ENCODE data around the gene KCNN1. TPM values are rescaled to one million over a fixed set of nuclear protein-coding genes. Genes with fewer than 3 reads are reported as not detected.

Gene KCNN1
- total and polyA plus RNA-seq, 2 of the 13 experiments (the other 11 are each of a cell fraction or from before 2014, with no cell fraction given): 0.04 TPM; not detected in 1

DNA sequence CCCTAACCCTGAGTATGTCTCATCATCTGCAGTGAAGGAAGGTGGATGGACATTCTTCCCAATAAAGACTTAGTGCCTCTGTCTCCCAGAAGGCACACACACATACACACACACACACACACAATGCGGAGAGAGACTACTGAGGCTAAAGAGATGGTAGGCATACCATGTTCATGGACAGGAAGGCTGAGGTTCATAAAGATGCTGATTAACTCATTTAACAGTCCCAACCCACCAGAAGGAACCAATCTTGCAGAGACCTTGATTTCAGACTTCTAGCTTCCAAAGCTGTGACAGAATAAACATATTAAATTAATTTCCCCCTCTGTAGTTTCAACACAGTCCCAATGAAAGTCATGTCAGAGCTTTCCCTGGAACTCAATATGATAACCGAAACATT, 74.1 kb downstream of the KCNN1 start (continued):
- TF ChIP-seq, protein P1, sequence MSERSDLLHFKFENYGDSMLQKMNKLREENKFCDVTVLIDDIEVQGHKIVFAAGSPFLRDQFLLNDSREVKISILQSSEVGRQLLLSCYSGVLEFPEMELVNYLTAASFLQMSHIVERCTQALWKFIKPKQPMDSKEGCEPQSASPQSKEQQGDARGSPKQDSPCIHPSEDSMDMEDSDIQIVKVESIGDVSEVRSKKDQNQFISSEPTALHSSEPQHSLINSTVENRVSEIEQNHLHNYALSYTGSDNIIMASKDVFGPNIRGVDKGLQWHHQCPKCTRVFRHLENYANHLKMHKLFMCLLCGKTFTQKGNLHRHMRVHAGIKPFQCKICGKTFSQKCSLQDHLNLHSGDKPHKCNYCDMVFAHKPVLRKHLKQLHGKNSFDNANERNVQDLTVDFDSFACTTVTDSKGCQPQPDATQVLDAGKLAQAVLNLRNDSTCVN (CRISPR knock-in tag; IDR thresholded peaks at IDR 0.05; ENCODE audit: borderline replicate concordance): no peak
- TF ChIP-seq, protein P2, sequence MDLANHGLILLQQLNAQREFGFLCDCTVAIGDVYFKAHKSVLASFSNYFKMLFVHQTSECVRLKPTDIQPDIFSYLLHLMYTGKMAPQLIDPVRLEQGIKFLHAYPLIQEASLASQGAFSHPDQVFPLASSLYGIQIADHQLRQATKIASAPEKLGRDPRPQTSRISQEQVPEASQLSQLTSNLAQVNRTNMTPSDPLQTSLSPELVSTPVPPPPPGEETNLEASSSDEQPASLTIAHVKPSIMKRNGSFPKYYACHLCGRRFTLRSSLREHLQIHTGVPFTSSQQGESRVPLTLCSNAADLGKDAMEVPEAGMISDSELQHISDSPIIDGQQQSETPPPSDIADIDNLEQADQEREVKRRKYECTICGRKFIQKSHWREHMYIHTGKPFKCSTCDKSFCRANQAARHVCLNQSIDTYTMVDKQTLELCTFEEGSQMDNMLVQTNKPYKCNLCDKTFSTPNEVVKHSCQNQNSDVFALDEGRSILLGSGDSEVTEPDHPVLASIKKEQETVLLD (CRISPR knock-in tag; IDR thresholded peaks at IDR 0.05; ENCODE audit: low read depth): no peak
- no peak for TF ChIP-seq ZNF564 (CRISPR knock-in tag; IDR thresholded peaks at IDR 0.05)

DNA sequence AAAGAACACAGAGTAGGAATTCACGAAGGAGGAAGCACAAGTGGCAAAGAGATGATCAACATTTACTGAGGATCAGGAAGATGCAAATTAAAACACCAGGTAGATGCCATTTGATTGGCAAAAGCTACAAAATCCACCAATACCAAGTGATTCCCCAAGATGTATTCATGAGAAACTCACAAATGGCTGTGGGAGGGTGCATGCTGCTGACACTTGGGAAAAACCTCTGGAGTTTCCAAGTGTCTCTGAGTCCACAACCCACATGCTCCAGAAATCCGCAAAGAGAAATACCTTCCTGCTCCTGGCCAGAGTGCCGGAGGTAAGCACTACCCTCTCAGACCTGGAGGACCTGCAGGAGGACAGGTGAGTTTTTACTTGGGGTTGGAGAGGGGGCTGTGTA, 76.8 kb downstream of the KCNN1 start:
- in situ Hi-C loops (cut with HindIII; ENCODE audit: extremely low pct_ligation_motif_present, low pct_unique_long_range_greater_than_20kb): no loop called here
- peaks cover 22% of the 10 kb centered on the region for H3K4me1 ChIP-seq (ENCODE audit: insufficient read depth, low read length)
- H3K27ac ChIP-seq (ENCODE audit: extremely low read length, insufficient read depth, low read length): no peak overlapping the region
- no peaks in the 10 kb centered on the region for H3K79me2 ChIP-seq (ENCODE audit: insufficient read depth, low read length)
- ATAC-seq (no peak), DNase-seq (ENCODE audit: low spot score) (no peak), FAIRE-seq (no peak)
- ChIA-PET CTCF (ENCODE audit: low intra/inter-chr PET ratio, low total read pairs) (no interaction called here), POLR2A (interaction anchor here (1.0 kb wide), 1 partner anchor 14 kb away, joined by 4 read pairs; no protein-coding TSS in a partner anchor)
- H3K9me3 ChIP-seq (ENCODE audit: low read length): peaks cover 5% of the 10 kb centered on the region; the same call in 1 of the 2 replicates
- no peak overlapping the region for H3K4me2 ChIP-seq (ENCODE audit: low read depth, low read length)
- no peak for TF ChIP-seq ZNF296 (CRISPR knock-in tag; conservative IDR thresholded peaks at IDR 0.05)
- no peak for TF ChIP-seq ZSCAN25 (CRISPR knock-in tag; IDR thresholded peaks at IDR 0.05)
- TF ChIP-seq CCAR2 (optimal IDR thresholded peaks at IDR 0.05; ENCODE audit: low read depth, low read length): no peak
- no peak for TF ChIP-seq NFE2L2 (IDR thresholded peaks at IDR 0.05; ENCODE audit: low read length)
- TF ChIP-seq, protein P3, sequence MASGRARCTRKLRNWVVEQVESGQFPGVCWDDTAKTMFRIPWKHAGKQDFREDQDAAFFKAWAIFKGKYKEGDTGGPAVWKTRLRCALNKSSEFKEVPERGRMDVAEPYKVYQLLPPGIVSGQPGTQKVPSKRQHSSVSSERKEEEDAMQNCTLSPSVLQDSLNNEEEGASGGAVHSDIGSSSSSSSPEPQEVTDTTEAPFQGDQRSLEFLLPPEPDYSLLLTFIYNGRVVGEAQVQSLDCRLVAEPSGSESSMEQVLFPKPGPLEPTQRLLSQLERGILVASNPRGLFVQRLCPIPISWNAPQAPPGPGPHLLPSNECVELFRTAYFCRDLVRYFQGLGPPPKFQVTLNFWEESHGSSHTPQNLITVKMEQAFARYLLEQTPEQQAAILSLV (CRISPR knock-in tag; IDR thresholded peaks at IDR 0.05; ENCODE audit: borderline replicate concordance): no peak
- no peak for TF ChIP-seq NR3C1 (CRISPR knock-in tag; IDR thresholded peaks at IDR 0.05)
- TF ChIP-seq CBX1 (IDR thresholded peaks at IDR 0.05; ENCODE audit: low read depth): no peak
- TF ChIP-seq STAT5B (CRISPR knock-in tag; IDR thresholded peaks at IDR 0.05): no peak
- no peak for TF ChIP-seq PHF5A (CRISPR knock-in tag; IDR thresholded peaks at IDR 0.05; ENCODE audit: low read depth, unreplicated experiment)
- TF ChIP-seq ZNF260 (CRISPR knock-in tag; IDR thresholded peaks at IDR 0.05; ENCODE audit: borderline replicate concordance, low read depth): no peak
- H3K27me3 ChIP-seq (ENCODE audit: control insufficient read depth in 1 of 2, insufficient read depth in 2 of 2, low read length in 2 of 2): peaks cover 2 to 33% of the 10 kb centered on the region in 2 experiments; a peak in 2 of 5 replicates
- H3K9ac ChIP-seq (ENCODE audit: insufficient read depth, low read depth, low read length): no peak overlapping the region
- no peak overlapping the region for H2AFZ ChIP-seq (ENCODE audit: low read length)
- WGBS (ENCODE audit: low lambda C conversion rate): 33% methylated on average over 3 of the region's 3 CpGs
- H4K20me1 ChIP-seq (ENCODE audit: insufficient read depth, low read length): no peaks in the 10 kb centered on the region
- H3K36me3 ChIP-seq (replicated peaks in 1 of 2; ENCODE audit: control insufficient read depth in 1 of 2, insufficient read depth in 2 of 2, low read length in 2 of 2): no peaks in the 10 kb centered on the region
- H3K4me3 ChIP-seq (replicated peaks in 1 of 3; ENCODE audit: insufficient read depth in 1 of 3, low read depth in 2 of 3, low read length in 3 of 3): no peak overlapping the region
- no TSS peak for BruUV-seq (replicated peaks)
- intact Hi-C loops (cut with micrococcal nuclease; ENCODE audit: unreplicated experiment): no loop called here
